HG03354 (cell line): Measurements from ENCODE around the gene GTF3C5.
"Not testable (repeated sequence)": the region's sequence is repeated elsewhere in the genome, so short reads cannot be mapped to it uniquely, and the experiment has no call there.

Experiments used
- ATAC-seq: cut with Tn5 transposase; IDR thresholded peaks from one replicate; pipeline ENCODE4 v1.9.1; 2021; ENCODE audit warnings: mild to moderate bottlenecking; ENCODE audit not compliant: unreplicated experiment, poor library complexity, severe bottlenecking

GTF3C5 gene

DNA sequence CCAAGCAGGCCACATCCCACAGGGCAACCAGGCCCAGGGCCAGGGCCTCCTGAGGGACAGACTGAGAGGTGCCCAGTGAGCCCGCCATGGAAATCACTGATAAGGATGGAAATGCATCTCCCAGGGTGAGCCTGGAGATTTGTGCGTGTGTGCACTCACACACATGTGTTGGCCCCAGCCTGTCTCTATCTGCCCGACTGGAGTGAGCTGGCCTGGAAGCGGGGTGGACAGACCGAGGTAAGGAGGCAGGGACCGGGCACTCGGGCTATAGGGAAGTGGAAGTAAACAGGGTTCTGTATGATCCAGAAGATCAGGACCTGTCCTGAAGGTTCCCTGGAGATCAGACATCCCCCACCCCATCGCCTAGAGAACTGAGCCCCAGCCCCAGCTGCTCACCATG is 34.9 kb upstream of the GTF3C5 start:
- ATAC-seq = no peak

DNA sequence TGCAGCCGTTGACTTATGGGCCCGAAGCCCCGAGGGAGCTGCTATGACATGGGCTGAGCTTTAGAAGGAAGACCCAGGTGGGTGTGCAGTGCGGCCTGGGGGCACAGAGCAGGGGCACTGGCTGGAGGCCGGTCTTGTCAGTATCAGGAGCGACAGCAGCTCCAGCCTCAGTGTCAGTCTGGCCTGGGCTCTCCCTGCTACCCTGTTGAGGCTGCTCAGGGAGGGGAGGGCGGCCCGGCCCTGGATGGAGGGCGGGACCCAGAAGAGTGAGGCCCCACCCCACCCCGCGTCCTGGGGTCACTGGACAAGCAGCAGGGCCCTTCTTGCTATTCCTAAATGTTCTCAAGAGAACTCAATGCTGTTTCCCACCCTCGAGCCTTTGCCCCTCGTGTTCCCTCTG is 34.3 kb upstream of the GTF3C5 start:
- no peak for ATAC-seq

DNA sequence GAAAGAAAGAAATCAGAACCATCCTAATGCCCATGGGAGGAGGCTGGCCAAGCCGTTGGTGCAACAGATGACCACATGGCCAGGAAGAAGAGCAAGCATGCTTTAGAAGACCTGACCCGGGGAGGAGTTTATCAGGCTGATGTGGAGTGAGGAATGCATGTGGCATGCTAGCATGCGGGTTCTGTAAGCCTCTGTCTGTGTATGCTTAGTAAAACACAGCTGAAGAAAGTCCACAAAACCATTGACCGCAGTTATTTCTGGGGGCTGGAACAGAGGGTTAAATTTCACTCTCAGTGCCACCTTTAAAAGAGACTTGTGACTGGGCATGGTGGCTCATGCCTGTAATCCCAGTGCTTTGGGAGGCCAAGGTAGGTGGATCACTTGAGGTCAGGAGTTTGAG is 33.2 kb upstream of the GTF3C5 start:
- ATAC-seq = no peak

DNA sequence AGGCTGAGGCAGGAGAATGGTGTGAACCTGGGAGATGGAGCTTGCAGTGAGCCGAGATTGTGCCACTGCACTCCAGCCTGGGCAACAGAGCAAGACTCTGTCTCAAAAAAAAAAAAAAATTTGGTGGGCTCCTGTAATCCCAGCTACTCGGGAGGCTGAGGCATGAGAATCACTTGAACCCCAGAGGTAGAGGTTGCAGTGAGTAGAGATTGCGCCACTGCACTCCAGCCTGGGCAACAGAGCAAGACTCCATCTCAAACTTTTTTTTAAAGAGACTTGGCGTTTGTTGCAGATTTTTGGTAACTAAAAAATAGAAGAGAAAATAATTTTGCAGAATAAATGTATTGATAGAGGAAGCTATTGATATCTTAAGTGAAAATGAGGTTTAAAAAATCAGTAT is 32.6 kb upstream of the GTF3C5 start:
- ATAC-seq = not testable (repeated sequence)

GRCh38 chr9:132998831-132999635 is 31.8 kb upstream of the GTF3C5 start:
- ATAC-seq = no peak

DNA sequence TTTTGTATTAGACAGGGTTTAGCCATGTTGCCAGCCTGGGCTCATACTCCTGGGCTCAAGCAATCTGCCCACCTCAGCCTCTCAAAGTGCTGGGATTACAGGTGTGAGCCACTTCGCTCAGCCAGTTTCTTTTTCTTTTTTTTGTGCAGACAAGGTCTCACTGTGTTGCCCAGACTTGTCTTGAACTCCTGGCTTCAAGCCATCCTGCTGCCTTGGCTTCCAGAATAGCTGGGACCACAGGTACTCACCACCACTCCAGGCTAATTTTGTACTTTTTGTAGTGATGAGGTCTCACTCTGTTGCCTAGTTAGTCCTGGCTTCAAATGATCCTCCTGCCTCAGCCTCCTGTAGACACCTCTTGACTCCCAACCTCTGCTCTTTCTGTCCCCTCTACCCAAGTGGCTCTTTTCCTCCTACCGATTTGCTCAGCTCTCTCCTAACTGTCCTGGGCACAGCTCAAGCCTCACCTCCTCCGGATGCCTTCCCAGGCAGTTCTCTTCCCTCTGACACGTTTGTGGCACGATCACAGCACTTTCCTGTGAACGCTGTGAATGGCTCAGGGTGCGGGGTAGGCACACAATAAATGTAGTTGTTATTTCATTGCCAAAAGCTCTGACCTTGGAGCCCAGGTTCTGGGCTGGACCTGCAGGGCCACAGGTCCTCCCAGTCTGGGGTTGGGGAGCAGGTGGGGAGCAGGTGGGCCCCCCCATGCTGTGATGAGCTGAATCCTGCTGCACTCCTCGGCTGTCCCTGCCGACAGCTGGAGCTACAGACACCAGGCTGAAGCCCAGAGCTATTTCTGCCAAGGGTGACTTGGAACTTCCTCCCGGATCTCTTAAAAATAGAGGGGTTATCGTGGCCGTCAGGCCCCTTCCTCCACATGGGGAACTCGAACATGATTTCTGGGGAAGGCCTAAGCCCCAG is 28.4 kb upstream of the GTF3C5 start:
- ATAC-seq = no peak

DNA sequence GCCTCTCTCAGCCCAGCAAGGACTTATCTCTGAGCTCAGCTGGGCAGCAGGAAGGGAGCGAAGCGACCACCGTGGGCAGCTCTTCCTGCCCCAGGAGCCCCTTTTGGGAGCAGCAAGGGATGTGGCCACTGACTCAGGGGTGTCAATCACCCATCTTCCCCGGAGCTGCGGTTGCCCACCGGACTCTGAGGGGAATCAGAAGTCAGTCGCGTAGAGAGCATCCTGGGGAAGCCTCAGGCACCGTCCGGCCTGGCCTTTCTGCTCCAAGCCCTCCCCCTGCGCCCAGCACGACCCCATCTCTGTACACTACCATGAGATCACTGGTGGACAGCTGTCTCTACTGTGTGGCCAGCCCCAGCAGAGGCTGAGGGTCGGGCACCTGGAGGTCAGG is 27.7 kb upstream of the GTF3C5 start:
- no peak for ATAC-seq

GRCh38 chr9:133003671-133004090 is 27.1 kb upstream of the GTF3C5 start:
- no peak for ATAC-seq

- ATAC-seq = no peak
These were observed 26.5 kb upstream of the GTF3C5 start for GRCh38 chr9:133004091-133004998.

GRCh38 chr9:133004999-133005760 is 25.6 kb upstream of the GTF3C5 start:
- no peak for ATAC-seq

DNA sequence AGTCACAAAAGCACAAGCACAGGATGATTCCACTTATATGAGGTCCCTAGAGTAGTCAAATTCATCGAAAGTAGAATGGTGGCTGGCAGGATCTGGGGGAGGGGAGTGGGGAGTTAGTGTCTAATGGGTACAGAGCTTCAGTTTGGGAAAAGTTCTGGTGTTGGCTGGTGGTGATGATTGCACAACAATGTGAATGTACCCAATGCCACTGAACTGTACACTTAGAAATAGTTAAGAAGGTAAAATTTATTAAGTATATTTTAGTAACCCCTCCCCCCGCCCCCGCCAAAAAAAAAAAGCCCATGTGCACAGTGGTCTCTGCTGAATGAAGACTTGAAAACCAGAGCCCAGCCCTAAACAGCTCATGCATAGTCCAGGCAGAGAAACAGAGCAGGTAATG is 24.8 kb upstream of the GTF3C5 start:
- no peak for ATAC-seq

DNA sequence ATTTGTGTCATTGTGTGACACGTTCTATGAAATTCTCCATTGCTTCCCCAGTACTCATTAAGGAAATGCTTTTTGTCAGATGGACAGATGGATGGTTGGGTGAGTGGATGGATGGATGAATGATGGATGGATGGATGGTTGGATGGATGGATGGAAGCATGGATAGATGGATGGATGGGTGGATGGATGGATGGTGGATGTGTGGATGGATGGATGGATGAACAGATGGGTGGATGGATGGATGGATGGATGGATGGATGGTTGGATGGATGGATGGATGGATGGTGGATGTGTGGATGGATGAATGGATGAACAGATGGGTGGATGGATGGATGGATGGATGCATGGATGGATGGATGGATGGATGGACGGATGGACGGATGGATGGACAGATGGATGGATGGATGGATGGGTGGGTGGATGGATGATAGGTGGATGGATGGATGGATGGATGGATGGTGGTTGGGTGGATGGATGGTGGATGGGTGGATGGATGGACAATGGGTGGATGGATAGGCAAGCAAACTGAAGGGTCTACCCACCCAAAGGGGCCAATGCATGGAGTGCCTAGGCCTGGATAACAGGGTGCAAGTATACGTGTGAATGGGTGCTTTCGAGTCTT is 24.0 kb upstream of the GTF3C5 start:
- ATAC-seq = no peak

- no peak for ATAC-seq
These were observed 22.4 kb upstream of the GTF3C5 start for GRCh38 chr9:133008406-133008805.

DNA sequence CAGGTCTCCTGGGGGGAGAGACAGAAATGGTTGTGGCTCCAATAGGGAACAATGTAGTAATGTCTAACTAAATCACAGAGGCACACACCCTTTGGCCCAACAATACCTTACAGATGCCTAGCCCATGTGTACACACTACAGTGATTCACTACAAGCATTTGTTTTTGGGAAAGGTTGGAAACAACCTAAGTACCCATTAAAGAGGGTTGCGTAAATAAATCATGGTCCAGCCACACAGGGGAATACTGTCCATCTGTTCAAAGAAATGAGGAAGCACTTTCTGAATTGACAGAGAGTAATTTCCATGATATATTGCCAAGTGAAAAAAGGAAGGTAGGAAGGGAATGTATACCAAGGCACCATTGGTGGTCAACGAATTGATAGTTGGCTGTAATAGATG is 22.0 kb upstream of the GTF3C5 start:
- ATAC-seq = no peak

DNA sequence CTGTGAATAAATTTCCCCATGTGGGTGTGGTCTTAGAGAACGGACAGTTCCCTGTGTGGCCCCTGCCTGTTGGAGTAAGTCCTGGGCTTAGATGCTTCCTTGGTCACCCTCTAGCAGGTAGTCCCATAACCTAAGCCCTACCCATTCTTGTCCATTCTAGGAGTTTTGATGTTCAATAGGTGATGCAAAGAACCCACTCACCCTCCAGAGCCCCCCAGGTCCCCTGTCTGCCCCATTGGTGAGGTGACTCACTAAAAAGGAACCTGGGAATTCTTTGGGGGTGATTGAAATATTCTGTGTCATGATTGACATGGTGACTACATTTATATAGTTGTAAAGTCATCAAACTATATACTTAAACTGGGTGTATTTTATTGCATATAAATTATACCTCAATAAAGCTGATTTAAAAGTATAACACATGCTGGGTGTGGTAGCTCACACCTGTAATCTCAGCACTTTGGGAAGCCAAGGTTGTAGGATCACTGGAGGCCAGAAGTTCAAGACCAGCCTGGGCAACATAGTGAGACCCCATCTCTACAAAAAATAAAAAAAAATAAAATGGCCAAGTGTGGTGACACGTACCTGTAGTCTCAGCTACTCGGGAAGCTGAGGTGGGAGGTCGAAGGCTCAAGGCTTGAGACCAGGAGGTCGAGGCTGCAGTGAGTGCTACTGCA is 20.8 kb upstream of the GTF3C5 start:
- no peak for ATAC-seq

GRCh38 chr9:133014696-133015095 is 16.1 kb upstream of the GTF3C5 start:
- ATAC-seq = no peak

DNA sequence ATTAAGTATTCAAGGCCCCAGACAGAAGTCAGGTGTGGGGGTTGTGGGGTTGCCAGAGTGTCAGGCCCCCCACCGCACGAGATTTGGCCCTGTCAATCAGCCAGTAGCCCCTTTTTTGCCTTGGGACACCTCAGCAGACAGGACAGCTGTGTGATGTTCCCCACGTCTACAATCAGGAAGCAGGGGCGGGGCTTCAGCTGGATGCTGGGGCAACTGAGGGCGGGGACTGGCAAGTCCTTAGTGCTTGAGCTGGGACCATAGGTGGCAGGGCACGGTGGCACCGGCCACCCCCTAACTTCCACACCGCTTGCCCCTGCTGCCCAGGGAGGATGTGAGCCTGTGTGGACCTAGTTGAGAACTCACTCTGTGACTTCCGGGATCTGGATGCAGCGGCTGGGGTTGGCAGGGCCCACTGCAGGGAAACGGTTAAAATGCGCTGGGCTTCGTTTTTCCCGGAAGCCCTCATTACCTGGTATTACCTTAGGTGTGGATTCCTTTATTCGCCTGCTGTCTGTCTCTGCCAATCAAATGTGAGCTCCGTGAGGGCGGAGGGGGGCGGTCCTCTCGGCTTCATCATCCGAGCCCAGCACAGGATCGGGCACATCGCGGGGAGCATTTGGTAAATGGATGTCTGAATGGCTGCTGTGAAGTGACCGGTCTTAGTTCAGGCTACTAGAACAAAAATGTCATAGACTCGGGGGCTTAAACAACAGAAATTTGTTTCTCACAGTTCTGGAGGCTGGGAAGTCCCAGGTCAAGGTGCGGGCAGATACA is 7.5 kb upstream of the GTF3C5 start:
- no peak for ATAC-seq

- ATAC-seq = no peak
These were observed 4.4 kb upstream of the GTF3C5 start for GRCh38 chr9:133026426-133026825.
